HAP-1 (cell line): ENCODE measurements around the gene MRTFB.
"Not testable (repeated sequence)": the region's sequence is repeated elsewhere in the genome, so short reads cannot be mapped to it uniquely, and the experiment has no call there.

Experiments used
- DNase-seq, 2 experiments: peaks; one replicate each; pipeline ENCODE4 v3.0.0-alpha.2; 2016 to 2020; ENCODE audit warnings: low spot score in 2 of 2
- H3K27me3 ChIP-seq: fragments of 250-450 bp; sonication (Bioruptor Pico); 2 replicates; pipeline ENCODE4 v1.5.1; 2020; ENCODE audit warnings: low read depth, mild to moderate bottlenecking, moderate library complexity
- H3K36me3 ChIP-seq: fragments of 250-450 bp; sonication (Bioruptor Pico); replicated peaks from 2 replicates; pipeline ENCODE4 v1.5.1; 2020; ENCODE audit warnings: mild to moderate bottlenecking
- H3K4me1 ChIP-seq: fragments of 250-450 bp; sonication (Bioruptor Pico); 2 replicates; pipeline ENCODE4 v1.5.1; 2020; ENCODE audit warnings: mild to moderate bottlenecking
- H3K4me3 ChIP-seq: fragments of 250-450 bp; sonication (Bioruptor Pico); 2 replicates; pipeline ENCODE4 v1.5.1; 2020; ENCODE audit warnings: mild to moderate bottlenecking, moderate library complexity
- H3K9me3 ChIP-seq: fragments of 250-450 bp; sonication (Bioruptor Pico); 2 replicates; pipeline ENCODE4 v1.5.1; 2020; ENCODE audit warnings: mild to moderate bottlenecking, moderate library complexity
- in situ Hi-C: fragments of 300-500 bp; cut with MboI; formaldehyde crosslinking; loops from 3 replicates; pipeline ENCODE4 v1.14.3; 2020; ENCODE audit warnings: low sequenced_read_pairs, inconsistent platforms, mixed read lengths

The MRTFB gene

GRCh38 chr16:14121872-14122271, 50.8 kb downstream of the MRTFB start:
- no peaks in the 10 kb centered on the region for H3K27me3 ChIP-seq
- in situ Hi-C loops = no loop called here
- no peak overlapping the region for H3K4me3 ChIP-seq
- 0 out of 2 replicates have a peak, but pooled peaks cover 2% of the 10 kb centered on the region for H3K36me3 ChIP-seq
- H3K9me3 ChIP-seq = no peaks in the 10 kb centered on the region
- no peak for DNase-seq
- H3K4me1 ChIP-seq = peaks cover 18% of the 10 kb centered on the region

- H3K4me3 ChIP-seq, H3K36me3 ChIP-seq, H3K9me3 ChIP-seq, in situ Hi-C loops, DNase-seq, H3K27me3 ChIP-seq: not testable (repeated sequence)
- H3K4me1 ChIP-seq = peaks cover 18% of the 10 kb centered on the region
Observed at GRCh38 chr16:14122430-14122829, 51.3 kb downstream of the MRTFB start.

- H3K4me1 ChIP-seq = peaks cover 17% of the 10 kb centered on the region
- H3K27me3 ChIP-seq = no peaks in the 10 kb centered on the region
- 0 out of 2 replicates have a peak, but pooled peaks cover under 1% of the 10 kb centered on the region for H3K36me3 ChIP-seq
- in situ Hi-C loops = no loop called here
- H3K9me3 ChIP-seq = no peaks in the 10 kb centered on the region
- H3K4me3 ChIP-seq = no peak overlapping the region
- no peak for DNase-seq
Observed at GRCh38 chr16:14125000-14125681, 54.0 kb downstream of the MRTFB start.

- no peaks in the 10 kb centered on the region for H3K27me3 ChIP-seq
- in situ Hi-C loops = no loop called here
- DNase-seq = no peak
- peaks cover 11% of the 10 kb centered on the region for H3K4me1 ChIP-seq
- H3K36me3 ChIP-seq = no peaks in the 10 kb centered on the region
- H3K4me3 ChIP-seq = no peak overlapping the region
- no peaks in the 10 kb centered on the region for H3K9me3 ChIP-seq
Observed at GRCh38 chr16:14125708-14126107, 54.6 kb downstream of the MRTFB start.

GRCh38 chr16:14128097-14128496, 57.0 kb downstream of the MRTFB start:
- Histone ChIP-seq H3K4me3 (no peak overlapping the region), H3K9me3 (no peaks in the 10 kb centered on the region), H3K36me3 (no peaks in the 10 kb centered on the region), H3K4me1 (no peaks in the 10 kb centered on the region), H3K27me3 (no peaks in the 10 kb centered on the region)
- in situ Hi-C loops = no loop called here
- DNase-seq = no peak

GRCh38 chr16:14129502-14129901, 58.4 kb downstream of the MRTFB start:
- no peak for DNase-seq
- no peaks in the 10 kb centered on the region for H3K36me3 ChIP-seq
- H3K9me3 ChIP-seq = no peaks in the 10 kb centered on the region
- H3K4me3 ChIP-seq = no peak overlapping the region
- no peaks in the 10 kb centered on the region for H3K4me1 ChIP-seq
- in situ Hi-C loops = no loop called here
- H3K27me3 ChIP-seq = no peaks in the 10 kb centered on the region

GRCh38 chr16:14131774-14132695, 60.9 kb downstream of the MRTFB start:
- no peak overlapping the region for H3K4me3 ChIP-seq
- H3K9me3 ChIP-seq = no peaks in the 10 kb centered on the region
- H3K27me3 ChIP-seq = no peaks in the 10 kb centered on the region
- no peaks in the 10 kb centered on the region for H3K4me1 ChIP-seq
- no peaks in the 10 kb centered on the region for H3K36me3 ChIP-seq
- in situ Hi-C loops = no loop called here
- DNase-seq = no peak

- no peaks in the 10 kb centered on the region for H3K9me3 ChIP-seq
- no peaks in the 10 kb centered on the region for H3K27me3 ChIP-seq
- no peaks in the 10 kb centered on the region for H3K36me3 ChIP-seq
- H3K4me3 ChIP-seq = no peak overlapping the region
- no peak for DNase-seq
- H3K4me1 ChIP-seq = no peaks in the 10 kb centered on the region
- in situ Hi-C loops = no loop called here
Observed at GRCh38 chr16:14132696-14133048, 61.6 kb downstream of the MRTFB start.

- DNase-seq = no peak
- in situ Hi-C loops = no loop called here
Observed at GRCh38 chr16:14133907-14134306, 62.8 kb downstream of the MRTFB start.

GRCh38 chr16:14135704-14136103, 64.6 kb downstream of the MRTFB start:
- no peak for DNase-seq
- no peaks in the 10 kb centered on the region for H3K36me3 ChIP-seq
- no peak overlapping the region for H3K4me3 ChIP-seq
- H3K4me1 ChIP-seq = no peaks in the 10 kb centered on the region
- no peaks in the 10 kb centered on the region for H3K27me3 ChIP-seq
- in situ Hi-C loops = no loop called here
- H3K9me3 ChIP-seq = no peaks in the 10 kb centered on the region

More at GRCh38 chr16:14133907-14134306, 62.8 kb downstream of the MRTFB start:
- Histone ChIP-seq H3K9me3 (no peaks in the 10 kb centered on the region), H3K36me3 (no peaks in the 10 kb centered on the region), H3K4me1 (no peaks in the 10 kb centered on the region), H3K27me3 (no peaks in the 10 kb centered on the region), H3K4me3 (no peak overlapping the region)

- no peaks in the 10 kb centered on the region for H3K9me3 ChIP-seq
- H3K4me1 ChIP-seq = no peaks in the 10 kb centered on the region
- no peaks in the 10 kb centered on the region for H3K27me3 ChIP-seq
- no peak for DNase-seq
- in situ Hi-C loops = no loop called here
- H3K4me3 ChIP-seq = no peak overlapping the region
- no peaks in the 10 kb centered on the region for H3K36me3 ChIP-seq
Observed at GRCh38 chr16:14139872-14140271, 68.8 kb downstream of the MRTFB start.

- Histone ChIP-seq H3K27me3 (no peaks in the 10 kb centered on the region), H3K4me3 (no peak overlapping the region), H3K9me3 (no peaks in the 10 kb centered on the region), H3K36me3 (no peaks in the 10 kb centered on the region), H3K4me1 (no peaks in the 10 kb centered on the region)
- DNase-seq = no peak
- in situ Hi-C loops = no loop called here
Observed at GRCh38 chr16:14140923-14141322, 69.8 kb downstream of the MRTFB start.

GRCh38 chr16:14146445-14146844, 75.3 kb downstream of the MRTFB start:
- H3K4me1 ChIP-seq = no peaks in the 10 kb centered on the region
- peaks cover 4% of the 10 kb centered on the region; the same call in 1 of the 2 replicates for H3K36me3 ChIP-seq
- no peaks in the 10 kb centered on the region for H3K27me3 ChIP-seq
- in situ Hi-C loops = no loop called here
- no peak overlapping the region for H3K4me3 ChIP-seq
- DNase-seq = no peak
- no peaks in the 10 kb centered on the region for H3K9me3 ChIP-seq

GRCh38 chr16:14148016-14148415, 76.9 kb downstream of the MRTFB start:
- Histone ChIP-seq H3K27me3 (no peaks in the 10 kb centered on the region), H3K4me3 (no peak overlapping the region), H3K36me3 (peaks cover 4% of the 10 kb centered on the region; the same call in 1 of the 2 replicates), H3K4me1 (no peaks in the 10 kb centered on the region), H3K9me3 (no peaks in the 10 kb centered on the region)
- no peak for DNase-seq
- in situ Hi-C loops = no loop called here
